HG03103 (cell line): ENCODE results near the gene SCFD2.
"Not testable (repeated sequence)": the region's sequence is repeated elsewhere in the genome, so short reads cannot be mapped to it uniquely, and the experiment has no call there.

Experiments used
- ATAC-seq: cut with Tn5 transposase; IDR thresholded peaks from one replicate; pipeline ENCODE4 v1.9.1; 2021; ENCODE audit warnings: low read depth; ENCODE audit not compliant: unreplicated experiment

SCFD2 gene

GRCh38 chr4:53267026-53267425 is 98.8 kb downstream of the SCFD2 start:
- no peak for ATAC-seq

- not testable (repeated sequence) for ATAC-seq
Observed at GRCh38 chr4:53255986-53256385, 109.9 kb downstream of the SCFD2 start.

GRCh38 chr4:53240573-53240972 is 125.3 kb downstream of the SCFD2 start:
- ATAC-seq, result no peak

- ATAC-seq, result not testable (repeated sequence)
Observed at GRCh38 chr4:53238352-53238751, 127.5 kb downstream of the SCFD2 start.

- ATAC-seq, result not testable (repeated sequence)
Observed at GRCh38 chr4:53237811-53238210, 128.1 kb downstream of the SCFD2 start.

GRCh38 chr4:53236624-53237023 is 129.2 kb downstream of the SCFD2 start:
- ATAC-seq, result not testable (repeated sequence)

- peak; percentile 55 for ATAC-seq
Observed at GRCh38 chr4:53235547-53235946, 130.3 kb downstream of the SCFD2 start.

- ATAC-seq, result no peak
Observed at GRCh38 chr4:53234669-53235068, 131.2 kb downstream of the SCFD2 start.

- ATAC-seq, result no peak
Observed at GRCh38 chr4:53234111-53234510, 131.8 kb downstream of the SCFD2 start.

GRCh38 chr4:53233114-53233795 is 132.6 kb downstream of the SCFD2 start:
- ATAC-seq, result no peak

- ATAC-seq, result no peak
Observed at GRCh38 chr4:53232371-53232770, 133.5 kb downstream of the SCFD2 start.

- ATAC-seq, result no peak
Observed at GRCh38 chr4:53228036-53228435, 137.8 kb downstream of the SCFD2 start.

- ATAC-seq, result no peak
Observed at GRCh38 chr4:53227451-53227850, 138.4 kb downstream of the SCFD2 start.

GRCh38 chr4:53221832-53222480 is 143.9 kb downstream of the SCFD2 start:
- ATAC-seq, result no peak

GRCh38 chr4:53219148-53219547 is 146.7 kb downstream of the SCFD2 start:
- ATAC-seq, result not testable (repeated sequence)

GRCh38 chr4:53208753-53209152 is 157.1 kb downstream of the SCFD2 start:
- ATAC-seq, result no peak

- no peak for ATAC-seq
Observed at GRCh38 chr4:53205970-53206369, 159.9 kb downstream of the SCFD2 start.

GRCh38 chr4:53199356-53199755 is 166.5 kb downstream of the SCFD2 start:
- ATAC-seq, result no peak

GRCh38 chr4:53197772-53198142 is 168.1 kb downstream of the SCFD2 start:
- no peak for ATAC-seq

GRCh38 chr4:53196882-53197771 is 168.7 kb downstream of the SCFD2 start:
- ATAC-seq, result no peak
